HL-60/S4 treated with retinoic acid at 250 ng/mL for 4 days and 3 days (cell line): ENCODE measurements around the gene HES4.

Experiments used
- in situ Hi-C: fragments of 300-500 bp; cut with MboI; formaldehyde crosslinking; loops from 2 replicates; pipeline ENCODE4 v1.7.0; 2022; ENCODE audit warnings: low sequenced_read_pairs

HES4 gene

GRCh38 chr1:953524-954320 is 46.2 kb downstream of the HES4 start:
- in situ Hi-C loops, result no loop called here

GRCh38 chr1:952603-953002 is 47.3 kb downstream of the HES4 start:
- in situ Hi-C loops, result no loop called here

GRCh38 chr1:952201-952600 is 47.7 kb downstream of the HES4 start:
- in situ Hi-C loops, result no loop called here

GRCh38 chr1:951364-951763 is 48.5 kb downstream of the HES4 start:
- in situ Hi-C loops, result no loop called here

- in situ Hi-C loops, result no loop called here
Measured at GRCh38 chr1:950881-951280, 49.0 kb downstream of the HES4 start.

GRCh38 chr1:950268-950667 is 49.6 kb downstream of the HES4 start:
- in situ Hi-C loops, result no loop called here
